Ishikawa (cell line): ENCODE results near the gene GUSB.

Experiments used
- MAX ChIP-seq: IDR thresholded peaks from 2 replicates; pipeline ENCODE4 v1.6.1; 2012
- YY1 ChIP-seq: IDR thresholded peaks from 2 replicates; pipeline ENCODE4 v1.6.1; 2012; ENCODE audit warnings: low read depth

- no peak for TF ChIP-seq MAX
- no peak for TF ChIP-seq YY1
These were observed 7.1 kb downstream of the GUSB start for GRCh38 chr7:65974876-65975275.
